GM19328 (cell line): ENCODE data around the gene SPTSSA.
"Not testable (repeated sequence)": the region's sequence is repeated elsewhere in the genome, so short reads cannot be mapped to it uniquely, and the experiment has no call there.

ENCODE experiments used
- ATAC-seq: cut with Tn5 transposase; IDR thresholded peaks from one replicate; pipeline ENCODE4 v1.9.1; 2021; ENCODE audit warnings: mild to moderate bottlenecking, moderate library complexity; ENCODE audit not compliant: unreplicated experiment

Gene SPTSSA

GRCh38 chr14:34428102-34428466 is 34.0 kb downstream of the SPTSSA start:
- not testable (repeated sequence) for ATAC-seq

DNA sequence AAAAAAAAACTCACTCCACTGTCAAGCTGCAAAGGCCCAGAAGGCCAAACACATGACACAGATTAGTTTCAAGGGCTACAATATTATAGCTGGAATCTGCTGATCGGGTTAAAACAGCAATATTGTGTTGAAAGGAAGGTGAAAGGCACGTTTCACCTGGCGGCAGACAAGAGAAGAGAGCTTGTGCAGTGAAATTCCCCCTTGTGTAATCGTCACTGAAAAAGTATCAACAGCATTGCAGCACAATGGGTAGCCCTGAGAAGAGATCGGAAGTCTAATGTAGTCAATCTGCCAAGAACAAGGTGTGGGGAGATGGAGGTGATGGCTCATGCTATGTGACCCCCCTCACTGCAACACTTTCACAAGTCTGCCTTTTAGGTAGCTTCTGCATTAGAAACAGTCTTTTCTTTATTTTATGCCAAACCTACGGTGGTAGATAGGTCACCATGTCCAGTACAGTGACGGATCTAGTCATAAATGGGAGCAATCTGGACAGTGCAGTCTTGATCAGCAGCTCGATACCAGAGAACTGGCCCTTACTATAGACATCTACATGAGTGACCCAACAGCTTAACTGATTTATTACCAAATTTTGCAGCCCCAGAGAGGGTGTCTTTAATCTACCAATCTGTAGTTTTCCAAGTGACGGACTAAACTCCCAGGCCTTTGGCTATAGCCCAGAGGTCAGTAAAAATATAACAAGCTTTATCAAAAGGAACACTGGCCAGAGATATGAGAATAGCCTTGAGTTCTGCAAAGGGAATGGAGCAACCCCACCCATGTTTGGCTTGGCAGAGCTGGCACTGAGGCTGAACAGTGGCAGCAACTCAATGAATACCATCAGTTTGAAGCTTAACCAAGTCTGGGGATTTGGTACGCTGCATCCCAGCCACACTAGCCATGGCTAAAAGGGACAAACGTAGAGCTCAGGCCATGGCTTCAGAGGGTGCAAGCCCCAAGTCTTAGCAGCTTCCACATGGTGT is 35.4 kb downstream of the SPTSSA start:
- ATAC-seq: no peak

GRCh38 chr14:34425095-34425851 is 36.8 kb downstream of the SPTSSA start:
- no peak for ATAC-seq

DNA sequence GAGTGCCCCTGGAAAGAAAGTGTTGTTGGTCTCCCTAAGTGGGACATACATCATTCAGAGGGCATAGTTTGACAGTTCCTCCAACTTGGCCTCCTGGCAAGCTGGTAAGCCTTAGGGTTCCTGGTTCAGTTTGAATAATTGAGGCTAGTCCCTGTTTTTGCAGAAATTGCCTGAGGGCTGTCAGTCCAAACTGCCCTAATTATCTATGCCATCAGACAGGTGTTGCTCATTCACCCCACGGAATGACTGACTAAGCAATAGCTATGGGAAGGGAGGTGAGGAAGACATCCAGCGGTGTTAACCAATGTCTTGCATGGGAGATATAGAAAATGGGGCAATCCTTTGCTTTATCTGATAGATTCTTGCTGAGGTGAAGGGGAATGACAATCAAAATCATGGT is 37.6 kb downstream of the SPTSSA start:
- no peak for ATAC-seq

DNA sequence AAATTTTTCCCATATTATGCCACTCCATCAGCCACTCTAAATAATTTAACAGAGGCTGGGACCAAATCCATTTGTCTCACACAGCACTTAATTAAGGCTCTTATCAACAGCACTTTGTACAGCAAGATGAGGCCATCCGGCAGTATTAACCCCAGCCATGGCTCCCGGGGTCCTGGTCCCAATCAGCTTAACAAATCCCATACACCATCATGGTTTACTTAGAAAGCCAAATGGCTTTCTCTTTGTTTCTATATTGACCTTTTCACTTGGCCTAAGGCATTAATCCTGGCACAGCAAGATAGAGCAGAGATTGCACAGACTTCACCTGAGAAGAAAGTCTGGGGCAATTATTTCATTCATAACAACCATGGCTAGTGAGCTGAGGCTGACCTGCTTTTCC is 38.6 kb downstream of the SPTSSA start:
- ATAC-seq: no peak

DNA sequence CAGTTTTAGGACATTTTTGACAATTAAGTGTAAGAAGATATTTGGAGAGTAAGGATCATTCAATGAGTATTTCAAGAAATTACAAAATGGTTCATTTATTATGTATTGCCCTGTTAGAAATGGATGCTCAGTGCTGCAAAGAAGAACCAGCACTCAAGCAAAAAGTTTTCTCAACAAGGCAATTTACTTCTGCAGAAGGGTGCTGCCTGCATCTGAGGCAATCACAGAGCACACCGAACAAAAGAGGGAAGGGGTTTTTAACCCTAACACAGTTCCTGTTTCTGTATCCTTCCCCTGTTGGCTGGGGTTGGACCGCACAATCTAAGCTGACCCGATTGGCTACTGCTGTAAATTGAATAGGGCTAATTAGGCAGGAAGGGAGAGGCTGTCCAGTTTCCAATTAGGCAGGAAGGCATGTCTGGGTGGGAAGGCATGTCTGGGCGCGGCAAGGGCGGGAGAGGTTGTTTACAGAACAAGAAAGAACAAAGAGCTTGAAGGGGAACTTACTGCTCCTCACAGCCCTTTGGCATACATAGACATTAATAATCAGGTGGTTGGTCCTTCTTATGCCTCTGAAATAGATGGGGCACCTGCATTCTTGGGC is 41.4 kb downstream of the SPTSSA start:
- no peak for ATAC-seq

- ATAC-seq: no peak
Observed at GRCh38 chr14:34409721-34410120, 52.3 kb downstream of the SPTSSA start.

GRCh38 chr14:34407951-34408350 is 54.1 kb downstream of the SPTSSA start:
- ATAC-seq: no peak

DNA sequence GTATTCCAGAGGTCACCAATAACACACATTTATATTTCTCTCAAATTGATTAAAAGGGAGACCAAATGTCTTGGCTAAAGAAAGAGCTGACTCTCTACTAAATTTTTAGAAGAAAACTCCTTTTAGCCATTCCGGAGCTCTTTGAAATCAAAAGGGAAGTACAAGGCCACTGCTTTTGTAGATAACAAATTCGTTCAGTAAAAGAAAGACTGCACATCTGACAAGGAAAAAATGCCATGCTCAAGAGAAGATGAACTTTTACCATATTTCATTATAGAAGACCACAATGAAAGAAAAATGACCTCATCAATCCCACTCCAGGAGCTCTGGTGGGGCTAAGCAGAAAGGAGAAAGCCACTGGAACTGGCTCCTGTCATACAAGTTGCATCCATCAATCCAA is 57.6 kb downstream of the SPTSSA start:
- no peak for ATAC-seq

- ATAC-seq: no peak
Observed at GRCh38 chr14:34403646-34404045, 58.4 kb downstream of the SPTSSA start.

GRCh38 chr14:34398024-34398423 is 64.0 kb downstream of the SPTSSA start:
- ATAC-seq: no peak

- ATAC-seq: no peak
Observed at GRCh38 chr14:34387974-34388516, 74.0 kb downstream of the SPTSSA start.

GRCh38 chr14:34386865-34387485 is 75.1 kb downstream of the SPTSSA start:
- no peak for ATAC-seq

DNA sequence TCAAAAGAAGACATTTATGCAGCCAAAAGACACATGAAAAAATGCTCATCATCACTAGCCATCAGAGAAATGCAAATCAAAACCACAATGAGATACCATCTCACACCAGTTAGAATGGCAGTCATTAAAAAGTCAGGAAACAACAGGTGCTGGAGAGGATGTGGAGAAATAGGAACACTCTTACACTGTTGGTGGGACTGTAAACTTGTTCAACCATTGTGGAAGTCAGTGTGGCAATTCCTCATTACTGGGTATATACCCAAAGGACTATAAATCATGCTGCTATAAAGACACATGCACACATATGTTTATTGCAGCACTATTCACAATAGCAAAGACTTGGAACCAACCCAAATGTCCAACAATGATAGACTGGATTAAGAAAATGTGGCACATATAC is 76.2 kb downstream of the SPTSSA start:
- not testable (repeated sequence) for ATAC-seq

DNA sequence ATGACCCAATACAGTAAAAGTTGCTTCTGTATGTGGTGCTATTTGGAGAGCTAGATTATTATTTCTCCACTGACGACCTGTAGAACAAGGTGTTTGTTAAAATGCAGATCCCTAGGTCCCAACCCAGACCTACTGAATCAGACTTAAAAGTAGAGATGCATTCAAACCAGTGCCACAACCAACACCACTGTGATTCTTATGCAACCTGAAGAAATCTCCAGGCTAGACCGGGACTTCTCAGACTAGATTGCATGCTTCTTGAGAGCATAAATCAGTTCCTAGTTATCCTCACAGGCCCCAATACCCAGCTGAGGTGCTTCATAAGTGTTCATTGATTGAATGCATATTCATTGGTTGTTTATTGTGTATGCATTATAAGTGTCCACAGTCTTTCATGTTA is 78.2 kb downstream of the SPTSSA start:
- ATAC-seq: no peak
